ENCODE measurements around the gene SNRNP27.

The SNRNP27 gene

DNA sequence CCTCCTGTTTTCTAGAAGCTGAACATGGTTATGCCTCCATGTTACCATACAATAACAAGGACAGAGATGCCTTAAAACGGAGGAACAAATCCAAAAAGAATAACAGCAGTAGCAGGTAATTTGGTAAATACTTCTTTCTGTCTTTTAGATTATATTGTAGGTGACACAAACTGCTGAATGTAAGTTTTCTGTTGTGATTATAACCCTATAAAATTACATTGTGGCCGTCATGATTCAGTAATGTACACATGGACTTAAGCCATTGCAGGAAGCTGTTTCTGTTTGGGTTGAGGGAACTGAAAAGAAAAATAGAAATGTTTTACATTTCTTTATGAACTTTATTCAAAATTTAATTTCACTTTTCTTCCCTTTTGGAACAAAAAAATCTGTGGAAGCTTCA lies 22.4 kb downstream of the SNRNP27 start:
- ATAC-seq (no peak), DNase-seq (no peak)

DNA sequence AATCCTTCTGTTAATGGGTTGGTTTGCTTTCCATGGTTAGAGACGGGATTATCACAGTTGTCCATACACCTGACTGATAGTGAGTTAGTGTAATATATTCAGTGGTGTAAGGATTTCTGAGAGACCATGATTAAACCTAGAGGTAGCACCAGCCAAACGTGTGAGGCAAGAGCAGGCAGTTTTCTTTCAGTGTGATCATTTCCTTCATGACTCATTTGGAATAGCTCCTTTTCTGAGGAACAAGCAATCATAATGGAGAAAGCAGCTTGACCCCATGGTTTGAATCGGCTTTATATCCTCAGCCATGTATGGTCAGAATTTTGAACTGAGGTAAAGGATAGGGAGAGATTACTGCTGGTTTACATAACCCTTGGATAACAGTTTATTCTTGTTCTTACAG lies 24.1 kb downstream of the SNRNP27 start:
- no peak for ATAC-seq
- DNase-seq = no peak

DNA sequence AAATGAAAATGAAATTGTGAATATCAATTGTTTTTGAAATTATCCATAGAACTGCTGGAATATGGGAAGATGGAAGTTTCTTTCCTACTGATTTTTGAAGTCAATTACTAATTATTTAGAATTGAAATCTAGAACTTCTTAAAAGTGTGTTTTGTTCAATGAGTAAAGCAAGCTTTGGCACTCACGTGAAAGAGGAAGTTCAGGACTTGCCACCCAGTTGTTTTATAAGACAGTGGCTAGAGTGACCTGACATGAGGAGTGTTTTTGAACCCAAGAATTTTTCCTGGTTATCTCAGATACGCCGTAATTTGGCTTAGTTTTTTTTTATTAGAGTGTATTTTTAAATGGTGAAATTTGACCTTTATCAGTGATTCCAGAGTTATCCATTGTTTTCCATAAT lies 24.6 kb downstream of the SNRNP27 start:
- ATAC-seq = no peak

DNA sequence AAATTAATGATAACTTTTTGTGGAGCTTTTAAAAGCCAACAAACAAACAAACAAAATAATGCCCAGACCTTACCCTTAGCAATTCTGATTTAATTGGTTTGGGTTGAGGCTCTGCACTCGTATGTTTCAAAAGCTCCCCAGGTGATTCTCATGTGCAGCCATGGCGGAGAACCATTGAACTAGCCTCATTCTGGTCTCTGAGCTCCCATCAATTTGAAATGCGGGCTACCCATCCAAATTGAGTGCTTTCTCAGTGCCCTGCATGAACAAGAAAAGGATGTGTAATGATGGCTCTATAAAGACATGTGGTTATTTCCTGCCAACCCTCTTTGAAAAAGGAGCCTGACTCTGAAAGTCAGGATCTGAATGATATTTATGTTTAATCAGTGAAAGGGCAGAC lies 29.4 kb downstream of the SNRNP27 start:
- ATAC-seq (no peak), DNase-seq (no peak)

More for the DNA sequence above, 24.6 kb downstream of the SNRNP27 start:
- DNase-seq = no peak

DNA sequence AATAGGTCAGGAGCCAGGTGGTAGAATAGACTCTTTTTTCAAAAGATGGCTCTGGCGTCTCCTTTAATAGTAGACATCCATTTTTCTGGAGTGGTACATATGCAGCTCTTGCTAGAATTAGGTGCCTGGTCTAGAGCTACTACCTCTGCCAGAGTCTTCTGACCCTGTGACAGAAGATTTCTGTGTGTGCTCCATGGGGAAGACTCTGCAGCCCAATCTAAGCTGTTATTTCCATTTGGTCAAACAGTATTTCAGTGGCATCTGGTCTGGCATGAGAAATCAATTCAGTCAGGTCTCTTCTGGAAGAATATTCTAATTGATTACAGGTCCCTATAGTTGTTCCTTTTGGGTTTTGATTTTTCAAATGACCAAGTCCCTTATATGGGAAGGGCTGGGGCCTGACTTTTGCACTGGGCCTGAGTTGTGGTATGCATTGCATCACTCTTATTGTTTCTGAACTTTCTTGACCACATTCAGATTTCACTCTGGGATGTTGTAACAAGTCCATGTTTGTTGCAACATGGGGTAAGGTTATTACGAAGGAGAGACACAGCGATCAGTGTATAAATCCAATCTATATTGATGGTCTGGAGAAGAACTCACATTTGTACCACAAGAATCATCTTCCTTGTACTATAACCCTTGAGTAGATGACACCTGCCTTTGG lies 33.2 kb downstream of the SNRNP27 start:
- DNase-seq = no peak
- no peak for ATAC-seq

DNA sequence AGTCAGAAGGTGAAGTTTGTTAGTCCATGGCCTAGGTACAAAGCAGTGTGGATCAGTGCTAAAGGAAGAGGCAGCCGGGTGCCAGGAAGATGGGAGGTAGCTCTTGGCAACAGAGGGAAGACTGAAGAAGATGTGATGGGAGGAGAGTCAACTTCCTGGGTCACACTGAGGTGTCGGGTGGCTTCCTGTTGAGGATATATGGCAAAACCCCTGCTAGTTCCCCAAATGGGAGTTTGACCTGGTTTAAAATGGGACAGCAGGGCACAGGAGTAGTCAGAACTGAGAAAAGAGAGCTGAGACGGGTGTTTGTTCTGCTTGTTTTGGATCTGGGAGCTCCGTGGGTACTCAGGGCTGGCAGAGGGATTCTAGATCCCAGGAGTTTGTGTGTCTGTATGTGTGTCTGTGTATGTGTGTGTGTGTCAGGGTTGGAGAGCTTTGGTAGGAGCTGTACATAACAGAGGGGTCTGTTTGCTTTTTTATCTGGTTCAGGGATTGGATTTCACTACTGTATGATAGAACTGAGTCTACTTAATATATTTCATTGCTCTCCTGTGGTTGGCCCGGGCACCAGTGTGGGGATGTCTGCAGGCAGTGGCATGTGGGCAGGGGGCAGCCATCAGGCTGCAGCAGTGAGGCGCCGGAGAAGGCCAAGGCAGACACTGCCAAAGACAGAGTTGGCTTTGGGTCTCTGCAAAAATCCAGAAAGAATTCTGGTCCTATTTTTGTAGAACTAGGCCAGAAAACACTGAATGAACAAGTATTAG lies 38.3 kb downstream of the SNRNP27 start:
- ATAC-seq (no peak), DNase-seq (no peak)

DNA sequence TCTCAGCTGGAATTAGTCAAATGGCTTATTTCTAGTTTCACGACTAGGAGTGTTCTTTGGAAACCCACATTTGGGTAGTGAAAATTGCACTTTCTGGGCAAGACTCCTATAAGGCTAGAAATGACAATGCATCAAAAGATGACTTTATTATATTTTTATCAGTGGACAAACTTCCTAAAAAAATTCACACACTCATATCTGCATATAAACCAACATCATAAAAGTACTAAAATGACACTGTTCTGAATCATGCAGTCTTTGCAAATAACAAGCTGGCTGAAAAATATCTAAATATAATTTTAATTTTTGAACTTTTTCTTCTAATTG lies 38.8 kb downstream of the SNRNP27 start:
- DNase-seq (no peak), ATAC-seq (peak; percentile 19)

DNA sequence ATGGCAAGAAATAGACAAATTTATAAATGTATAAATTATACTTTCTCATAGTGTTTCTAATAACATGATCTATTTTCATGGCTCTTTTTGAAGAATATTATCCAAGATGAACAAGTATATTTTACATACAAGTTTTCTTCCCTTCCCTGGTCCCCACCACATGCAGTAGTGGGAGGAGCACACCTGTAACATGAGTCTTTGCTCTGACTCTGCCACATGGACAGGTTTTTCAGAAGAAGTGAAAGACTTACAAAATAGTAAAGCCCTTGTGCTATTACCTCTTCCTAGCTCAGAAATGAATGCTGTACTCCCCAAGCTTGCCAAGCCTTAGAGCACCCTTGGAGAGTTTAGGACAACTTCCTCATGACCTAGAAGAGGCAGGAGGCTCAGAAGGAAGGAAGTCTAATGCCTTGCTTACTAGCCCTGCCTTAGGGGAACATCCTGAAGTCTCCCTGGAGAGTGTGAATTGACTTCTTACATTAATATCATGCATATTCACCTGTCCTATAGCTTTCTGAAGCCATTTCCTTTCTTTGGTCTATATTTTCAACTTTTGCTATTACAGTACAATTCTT lies 39.6 kb downstream of the SNRNP27 start:
- ATAC-seq (no peak), DNase-seq (no peak)

DNA sequence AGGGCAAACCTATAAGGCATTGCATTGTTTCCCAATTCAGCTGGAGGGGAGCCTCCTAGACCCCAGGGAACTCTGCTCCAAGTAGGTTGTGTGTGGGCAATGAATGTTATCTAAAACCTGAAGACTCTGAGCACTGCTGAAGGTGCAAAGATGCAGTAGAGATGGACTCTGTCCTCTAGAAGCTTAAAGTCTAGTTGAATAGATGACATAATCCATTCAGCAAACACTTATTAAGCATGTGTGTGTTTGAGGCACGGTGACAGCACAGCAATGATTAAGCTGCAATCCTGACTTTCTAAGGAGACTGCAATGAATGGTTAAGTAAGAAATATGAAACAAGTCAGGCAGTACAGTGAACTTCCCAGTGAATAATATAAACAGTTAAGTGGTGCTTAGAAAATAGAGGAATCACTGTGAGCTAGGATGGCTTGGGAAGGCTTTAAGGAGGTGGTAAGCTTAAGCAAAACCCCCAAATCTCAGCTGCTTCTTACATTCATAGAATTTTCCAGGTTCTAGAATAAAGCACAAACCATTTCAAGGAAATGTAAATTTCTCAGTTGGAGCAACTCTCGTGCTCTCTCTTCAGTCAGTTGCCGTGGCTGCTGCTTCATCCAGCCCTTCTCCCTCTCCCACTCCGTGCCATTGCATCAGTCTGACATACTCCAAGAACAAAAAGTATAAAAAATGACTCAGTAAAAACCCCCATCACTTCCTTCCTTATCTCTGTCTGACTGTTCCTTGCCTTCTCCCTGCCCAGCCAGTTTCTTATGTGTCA lies 40.3 kb downstream of the SNRNP27 start:
- ATAC-seq (peak; percentile 49), DNase-seq (no peak)

DNA sequence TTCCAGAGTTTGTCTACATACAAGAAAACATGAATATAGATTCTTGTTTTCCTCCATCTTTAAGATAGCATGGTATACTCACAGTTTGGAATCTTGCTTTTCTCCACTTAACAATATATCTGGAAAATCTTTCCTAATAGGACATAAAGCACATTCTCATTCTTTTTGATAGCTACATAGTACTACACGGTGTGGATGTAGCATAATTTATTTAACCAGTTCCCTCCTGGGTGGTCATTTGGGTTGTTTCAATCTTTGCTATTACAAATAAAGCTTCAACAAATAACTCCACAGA lies 40.8 kb downstream of the SNRNP27 start:
- ATAC-seq (no peak), DNase-seq (no peak)

DNA sequence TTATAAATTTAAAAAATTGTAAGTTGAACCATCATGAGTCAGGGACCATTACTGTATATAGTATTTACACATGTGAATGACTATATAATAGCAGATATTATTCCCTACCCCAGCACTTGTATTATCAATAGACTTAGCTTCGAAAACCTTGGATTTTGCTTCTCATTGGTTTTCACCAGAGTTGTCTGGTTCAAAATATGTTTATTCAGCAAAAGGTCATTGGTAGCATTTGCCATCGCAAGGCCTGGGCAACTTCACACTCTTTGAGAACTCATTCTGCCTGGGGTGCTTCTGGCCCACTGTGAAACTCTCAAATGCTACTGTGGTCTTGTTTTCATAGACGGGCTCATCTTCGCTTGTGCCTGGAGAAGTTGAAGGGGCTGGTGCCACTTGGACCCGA lies 41.3 kb downstream of the SNRNP27 start:
- DNase-seq (no peak), ATAC-seq (no peak)

DNA sequence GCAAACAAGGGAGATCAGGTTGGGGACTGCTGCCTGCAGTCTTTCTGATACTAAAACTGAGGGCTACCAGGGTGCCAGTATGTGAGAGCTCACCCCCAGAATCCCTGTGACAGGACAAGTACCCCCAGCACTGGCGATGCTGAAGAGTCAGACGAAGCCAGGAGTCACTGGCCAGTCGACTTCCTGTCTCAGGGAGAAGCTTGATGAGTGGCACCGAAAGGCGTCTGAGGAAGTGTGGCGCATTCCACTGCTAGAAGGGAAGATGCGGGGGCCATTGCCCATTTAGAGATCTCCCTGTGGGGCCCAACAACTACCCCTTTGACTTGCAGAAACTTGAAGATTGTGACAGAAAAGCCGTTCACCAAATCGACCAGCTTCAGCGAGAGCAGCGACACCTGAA lies 43.1 kb downstream of the SNRNP27 start:
- no peak for ATAC-seq
- DNase-seq = no peak

DNA sequence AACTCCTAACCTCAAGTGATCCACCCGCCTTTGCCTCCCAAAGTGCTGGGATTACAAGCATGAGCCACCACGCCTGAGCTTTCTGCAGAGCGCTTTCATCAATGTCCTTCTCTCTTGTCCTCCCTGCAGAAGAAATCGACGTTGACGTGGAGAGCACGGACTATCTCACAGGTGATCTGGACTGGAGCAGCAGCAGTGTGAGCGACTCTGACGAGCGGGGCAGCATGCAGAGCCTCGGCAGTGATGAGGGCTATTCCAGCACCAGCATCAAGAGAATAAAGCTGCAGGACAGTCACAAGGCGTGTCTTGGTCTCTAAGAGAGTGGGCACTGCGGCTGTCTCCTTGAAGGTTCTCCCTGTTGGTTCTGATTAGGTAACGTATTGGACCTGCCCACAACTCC lies 44.2 kb downstream of the SNRNP27 start:
- DNase-seq (no peak), ATAC-seq (no peak)

DNA sequence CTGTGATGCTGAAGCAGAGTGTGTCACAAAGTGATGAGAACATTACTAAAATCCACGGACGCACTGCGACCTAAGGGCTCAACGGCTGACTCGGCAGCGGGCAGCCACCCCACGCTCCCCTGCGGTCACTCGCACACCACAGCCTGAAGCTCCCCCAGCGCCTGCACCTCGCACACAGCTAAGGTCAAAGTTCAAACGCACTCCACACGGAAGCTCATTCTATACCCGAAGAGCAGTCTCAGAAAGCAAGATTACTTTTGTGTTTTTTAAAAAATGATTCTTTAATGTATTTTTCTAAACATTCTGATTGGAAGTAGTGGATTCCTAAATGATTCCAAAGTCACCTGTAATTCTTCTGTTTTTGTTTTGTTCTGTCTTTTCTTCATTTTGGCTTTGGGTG lies 46.0 kb downstream of the SNRNP27 start:
- DNase-seq (no peak), ATAC-seq (no peak)

DNA sequence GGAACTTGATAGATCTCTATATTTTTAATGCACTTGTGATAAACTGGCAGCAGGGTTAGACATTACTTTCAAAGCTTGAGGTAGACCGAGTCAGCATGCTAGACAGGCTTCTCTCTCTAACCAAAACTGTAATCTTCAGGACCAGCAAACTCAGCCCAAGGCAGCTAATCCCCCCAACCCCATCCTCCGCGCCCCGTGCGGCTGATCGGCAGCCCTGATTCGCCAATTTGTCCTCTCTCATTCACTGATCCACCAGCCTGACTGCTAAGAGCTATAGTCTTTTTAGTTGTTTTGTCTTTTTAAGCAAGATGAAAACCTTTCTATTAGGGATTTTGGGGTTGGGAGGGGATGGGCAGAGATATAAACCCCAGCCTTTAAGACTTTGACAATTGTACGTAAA lies 46.9 kb downstream of the SNRNP27 start:
- ATAC-seq (no peak), DNase-seq (no peak)

DNA sequence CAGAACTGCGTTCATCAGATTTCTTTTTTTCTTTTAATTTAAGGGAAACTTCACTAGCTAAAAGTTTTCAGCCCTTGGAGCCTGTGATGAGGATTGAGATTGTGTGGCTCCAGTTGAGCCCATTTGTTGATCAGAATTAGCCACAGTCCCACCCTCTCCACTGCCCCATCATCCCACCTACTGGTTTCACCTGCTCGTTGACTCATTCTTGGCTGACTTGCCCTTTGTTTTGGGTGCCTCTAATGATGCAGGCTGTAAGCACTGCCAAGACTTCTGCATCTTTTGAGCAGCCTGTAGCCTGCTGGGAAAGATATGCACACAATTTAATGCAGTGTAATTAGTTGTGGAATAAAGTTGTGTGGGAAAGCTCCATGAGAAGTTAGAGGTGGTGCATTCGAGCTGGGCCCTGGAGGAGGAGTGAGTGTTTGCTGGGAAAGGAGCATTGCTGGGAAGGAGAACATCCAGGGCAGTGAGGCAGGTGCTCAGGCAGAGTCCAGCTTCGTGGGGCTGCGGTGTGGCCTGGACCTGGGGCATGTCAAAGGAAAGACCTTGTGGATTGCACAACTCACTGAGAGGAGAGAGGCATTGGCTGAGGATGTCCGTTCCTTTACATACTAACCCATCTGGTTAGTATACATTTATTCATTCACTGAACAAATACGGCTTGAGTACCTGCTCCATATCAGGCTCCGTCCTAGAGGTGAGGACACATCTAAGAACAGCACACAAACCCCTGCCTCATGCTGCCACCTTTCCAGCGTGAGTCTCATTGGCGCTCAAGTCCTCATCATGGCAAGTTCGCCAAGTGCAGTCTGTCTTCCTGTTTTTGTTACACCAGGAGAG lies 49.5 kb downstream of the SNRNP27 start:
- no peak for ATAC-seq
- DNase-seq = no peak

DNA sequence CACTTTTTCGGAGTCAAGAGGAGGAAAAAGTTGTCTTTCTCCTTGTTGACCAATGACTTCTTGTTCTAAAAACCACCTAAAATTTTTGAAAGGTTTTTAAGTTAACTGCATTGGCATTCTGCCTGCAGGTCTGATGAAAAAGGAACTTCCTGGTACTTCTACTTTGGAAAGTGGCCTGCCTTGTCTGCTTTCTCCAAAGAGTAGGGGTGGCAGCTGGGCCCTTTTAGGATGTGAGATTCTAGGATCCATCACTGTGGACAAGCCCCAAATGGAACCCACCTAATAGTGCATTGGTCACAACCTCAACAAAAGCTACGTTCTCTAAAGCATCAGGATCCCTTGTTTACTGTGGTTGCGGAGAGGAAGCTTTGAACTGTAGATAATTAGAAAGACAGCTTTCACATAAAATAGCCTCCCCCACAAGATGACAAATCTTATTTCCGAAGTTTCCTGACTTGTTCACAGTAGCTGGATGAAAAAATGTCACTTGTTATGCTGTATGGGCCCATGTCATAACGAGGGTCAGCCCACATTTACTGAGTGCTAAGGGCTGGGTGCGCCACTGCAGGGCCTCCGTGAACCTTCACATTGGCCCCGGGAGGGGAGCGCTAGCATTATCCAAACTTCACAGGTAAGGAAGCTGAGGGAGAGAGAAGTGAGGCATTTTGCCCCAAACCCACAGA lies 50.2 kb downstream of the SNRNP27 start:
- no peak for DNase-seq
- ATAC-seq = no peak

DNA sequence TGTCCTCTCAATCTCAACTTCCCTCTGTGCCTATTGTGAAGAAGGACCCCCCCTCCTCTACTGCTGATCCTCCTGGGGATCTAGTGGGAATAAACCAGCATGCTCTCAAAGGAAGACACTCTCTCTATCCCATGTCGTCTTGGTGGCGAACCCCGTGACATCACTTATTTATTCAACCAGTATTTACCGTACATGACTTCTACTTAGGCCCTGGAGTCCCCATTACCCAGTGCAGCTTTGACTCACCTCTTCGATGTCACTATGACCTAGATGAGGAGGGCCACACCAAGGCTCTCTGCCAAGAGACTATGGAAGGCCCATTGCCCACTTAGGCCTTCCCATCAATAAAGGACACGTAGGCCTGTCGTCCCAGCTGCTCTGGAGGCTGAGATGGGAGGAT lies 51.0 kb downstream of the SNRNP27 start:
- DNase-seq (no peak), ATAC-seq (no peak)

DNA sequence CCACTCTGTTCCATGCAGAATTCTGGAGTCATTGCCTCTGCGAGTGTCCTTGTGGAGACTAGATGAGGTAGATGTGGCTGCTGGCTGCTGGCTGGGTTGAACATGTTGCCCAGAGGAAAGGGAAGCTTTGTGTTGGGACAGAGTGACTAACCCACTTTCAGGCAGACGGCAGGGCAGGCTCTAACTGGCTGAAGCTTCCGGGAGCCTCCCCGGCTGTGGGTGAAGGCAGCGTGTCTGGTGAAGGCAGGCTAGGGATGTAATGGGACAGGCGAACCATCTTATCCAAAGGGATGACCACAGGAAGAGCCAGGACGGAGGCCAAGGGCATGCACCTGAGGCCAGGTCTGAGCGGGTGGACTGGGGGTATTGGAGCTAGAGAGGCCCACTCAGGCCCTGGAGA lies 51.7 kb downstream of the SNRNP27 start:
- ATAC-seq (no peak), DNase-seq (no peak)

DNA sequence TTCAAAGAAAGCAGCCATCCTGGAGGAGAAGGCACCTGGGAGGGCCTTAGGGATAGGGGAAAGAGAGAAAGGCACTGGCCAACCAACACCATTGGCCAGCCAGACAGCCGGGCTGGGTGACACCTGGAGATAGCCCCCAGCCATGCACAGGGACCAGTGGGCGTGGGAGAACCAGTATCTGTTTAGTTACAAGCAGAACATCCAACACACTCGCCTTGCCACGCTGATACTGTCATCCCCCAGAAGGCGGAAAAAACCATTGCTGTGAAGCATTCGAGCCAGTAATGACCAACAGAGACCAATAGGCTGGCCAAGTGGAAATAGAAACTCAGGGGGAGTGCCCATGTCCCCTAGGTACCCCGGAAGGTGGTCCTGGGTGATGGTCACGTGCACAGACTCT lies 52.2 kb downstream of the SNRNP27 start:
- DNase-seq (no peak), ATAC-seq (no peak)

All from stimulated activated naive CD8-positive, alpha-beta T cell treated with anti-CD3 and anti-CD28 coated beads, Interleukin-15, Interleukin-2, amounts not matched to agents 100 U/mL and 50 U/mL, for 24 hours (primary cell).